GM21447 (cell line): ENCODE results near the gene OLA1.

ENCODE experiments used
- ATAC-seq: cut with Tn5 transposase; IDR thresholded peaks from one replicate; pipeline ENCODE4 v1.9.1; 2021; ENCODE audit not compliant: unreplicated experiment

Gene OLA1

GRCh38 chr2:174122185-174122584, 126.1 kb downstream of the OLA1 start:
- ATAC-seq: no peak

DNA sequence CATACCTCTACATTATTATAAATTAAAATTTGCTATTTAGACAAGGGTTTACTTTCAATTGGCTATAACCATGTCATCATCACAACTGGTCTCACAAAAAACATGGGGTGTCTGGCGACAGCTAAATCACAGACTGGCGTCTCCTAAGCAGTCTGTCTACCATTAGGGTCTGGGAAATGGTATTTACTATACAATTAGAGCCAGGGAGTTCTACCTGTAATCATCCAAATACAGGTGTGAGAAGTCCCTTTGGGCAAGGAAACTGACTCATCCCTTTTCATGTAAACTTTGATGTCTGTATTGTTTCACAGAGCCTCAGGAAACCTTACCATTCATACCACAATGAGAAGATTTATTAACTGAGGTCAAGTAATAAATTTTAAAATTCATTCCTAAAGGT, 126.7 kb downstream of the OLA1 start:
- no peak for ATAC-seq

DNA sequence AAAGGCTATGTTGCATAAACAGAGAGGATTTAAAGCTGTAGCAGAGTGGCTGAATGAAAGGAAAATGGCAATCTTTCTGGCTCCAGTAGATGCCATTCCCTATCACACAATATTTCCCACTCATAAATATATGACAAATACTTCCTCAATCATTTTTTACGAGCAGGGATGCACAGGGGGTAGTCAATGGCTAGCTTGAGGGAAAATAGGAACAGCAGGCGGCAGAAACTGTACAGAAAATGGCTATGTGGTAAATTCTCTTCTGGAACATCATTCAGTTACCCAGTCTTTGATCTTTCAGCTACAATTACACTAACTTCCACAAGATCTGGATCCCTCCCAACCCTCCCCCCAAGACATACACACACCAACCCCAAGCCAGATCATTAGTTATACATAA, 127.2 kb downstream of the OLA1 start:
- ATAC-seq: no peak

DNA sequence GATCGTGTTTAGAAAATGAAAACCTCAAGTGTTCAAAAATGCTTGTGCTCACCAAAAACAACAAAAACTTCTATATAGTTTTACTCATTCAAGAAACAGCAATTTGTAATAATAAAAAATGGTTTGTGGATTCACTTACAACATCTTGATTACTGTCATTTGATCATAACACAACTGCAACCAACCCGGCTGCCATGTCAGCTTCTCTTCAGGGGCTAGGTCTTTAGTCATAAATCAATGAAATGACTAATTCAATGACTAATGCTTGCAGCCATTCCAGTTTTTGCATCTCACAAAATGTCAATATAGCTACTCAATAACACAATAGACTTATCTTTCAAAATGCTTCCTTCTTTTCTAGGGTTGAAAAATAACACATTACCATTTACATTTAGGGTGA, 128.0 kb downstream of the OLA1 start:
- no peak for ATAC-seq

DNA sequence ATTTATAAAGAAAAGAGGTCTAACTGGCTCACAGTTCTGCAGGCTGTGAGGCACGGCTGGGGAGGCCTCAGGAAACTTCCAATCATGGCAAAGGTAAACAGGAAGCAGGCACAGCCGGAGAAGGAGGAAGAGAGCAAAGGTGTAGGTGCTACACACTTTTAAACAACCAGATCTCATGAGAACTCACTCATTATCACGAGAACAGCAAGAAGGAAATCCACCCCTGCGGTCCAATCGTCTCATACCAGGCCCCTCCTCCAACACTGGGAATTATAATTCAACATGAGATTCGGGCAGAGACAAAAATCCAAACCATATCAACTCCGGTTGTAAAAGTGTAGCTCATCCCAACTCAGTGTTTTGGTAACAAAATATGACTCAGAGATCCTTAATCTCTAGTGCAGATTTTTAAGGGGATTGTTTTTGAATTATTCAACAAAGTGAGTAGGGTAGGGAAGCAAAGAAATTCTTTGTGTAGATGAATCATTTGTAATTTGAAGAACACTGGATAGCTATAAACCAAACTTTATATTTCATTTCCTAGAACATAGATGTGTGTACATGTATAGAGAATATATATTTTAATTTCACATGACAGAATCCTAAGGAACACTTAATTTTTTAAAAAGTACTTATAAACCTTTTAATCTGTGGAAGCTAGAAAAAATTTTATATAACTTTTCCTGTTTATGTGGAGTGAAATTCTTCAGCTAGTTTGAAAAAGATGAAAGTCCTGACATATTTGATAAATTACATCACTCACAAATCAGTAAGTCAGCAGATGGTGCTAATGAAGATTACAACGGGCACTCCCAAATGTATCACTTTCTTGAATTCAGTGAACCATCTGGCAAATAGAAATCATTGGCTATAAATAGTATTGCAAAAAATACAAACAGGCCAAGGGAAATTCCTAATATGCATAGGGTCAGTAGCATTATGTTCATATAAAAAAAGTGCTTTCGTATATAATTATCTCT, 130.1 kb downstream of the OLA1 start:
- ATAC-seq: no peak

DNA sequence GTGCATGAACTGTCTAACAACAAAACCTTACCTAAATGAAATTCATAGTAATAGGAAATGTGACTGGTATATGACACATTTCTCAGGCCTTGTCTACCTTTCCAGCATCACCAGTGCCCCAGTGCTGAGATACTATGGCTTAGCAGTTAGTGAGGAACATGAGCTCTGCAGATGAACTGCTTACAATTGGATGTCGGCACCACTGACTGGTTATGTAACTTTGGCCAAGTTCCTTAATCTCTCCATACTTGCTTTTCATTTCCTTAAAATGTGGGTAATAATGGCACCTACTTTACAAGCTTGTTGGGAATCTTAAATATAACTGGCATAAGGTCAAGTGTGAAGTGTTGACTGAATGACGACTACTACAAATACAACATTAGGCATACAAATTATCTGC, 136.3 kb downstream of the OLA1 start:
- ATAC-seq: no peak

- no peak for ATAC-seq
Observed at GRCh38 chr2:174108579-174108978, 139.8 kb downstream of the OLA1 start.

DNA sequence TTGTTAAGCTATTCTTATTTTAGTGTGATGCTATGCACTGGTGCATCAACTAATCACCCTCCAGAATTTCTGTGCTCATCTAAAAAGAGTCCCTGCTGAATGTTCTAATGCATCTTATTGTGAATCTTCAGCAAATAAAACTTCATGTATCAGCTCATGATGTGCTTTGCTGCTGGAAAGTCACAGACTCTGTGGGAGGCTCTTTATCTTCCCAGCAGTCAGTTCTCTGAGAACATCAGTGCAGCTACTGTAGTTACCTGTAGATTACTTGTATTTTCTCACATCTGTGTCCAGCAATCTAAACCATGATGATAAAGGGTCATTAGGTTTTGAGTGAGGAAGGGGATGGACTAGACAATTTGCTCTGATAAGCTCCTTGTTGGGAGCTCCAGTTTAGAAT, 141.6 kb downstream of the OLA1 start:
- ATAC-seq: no peak

DNA sequence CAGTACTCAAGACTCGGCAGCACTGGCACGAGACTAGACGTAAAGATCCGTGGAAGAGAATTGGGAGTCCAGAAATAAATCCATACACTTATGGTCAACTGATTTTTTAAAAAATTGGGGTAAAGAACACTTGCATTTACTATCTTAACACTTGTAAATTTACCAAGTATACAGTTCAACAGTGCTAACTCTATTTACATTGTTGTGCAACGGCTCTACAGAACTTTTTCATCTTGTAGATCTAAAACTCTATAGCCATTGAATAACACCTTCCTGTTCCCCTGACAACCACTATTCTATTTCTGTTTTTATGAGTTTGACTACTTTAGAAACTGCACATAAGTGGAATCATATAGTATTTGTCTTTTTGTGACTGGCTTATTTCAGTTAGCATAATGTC, 153.8 kb downstream of the OLA1 start:
- ATAC-seq: no peak

- no peak for ATAC-seq
Observed at GRCh38 chr2:174090476-174090875, 157.9 kb downstream of the OLA1 start.

GRCh38 chr2:174088706-174089460, 159.4 kb downstream of the OLA1 start:
- no peak for ATAC-seq

DNA sequence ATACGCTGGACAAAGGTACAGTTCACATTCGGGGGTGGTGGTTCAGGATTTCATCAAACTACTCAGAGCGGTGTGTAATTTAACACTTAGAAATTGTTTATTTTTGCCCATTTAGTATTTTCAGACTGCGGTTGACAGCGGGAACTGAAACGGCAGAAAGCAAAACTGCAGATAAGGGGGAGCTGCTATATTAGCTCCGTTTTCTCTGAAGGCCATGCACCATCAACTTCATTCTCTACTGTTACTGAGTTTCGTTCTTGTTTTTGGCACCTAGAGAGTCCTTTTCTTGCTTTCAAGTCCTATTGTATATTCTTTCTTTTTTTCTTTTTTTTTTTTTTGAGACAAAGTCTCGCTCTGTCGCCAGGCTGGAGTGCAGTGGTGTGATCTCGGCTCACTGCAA, 161.6 kb downstream of the OLA1 start:
- ATAC-seq: no peak

GRCh38 chr2:174085781-174086180, 162.6 kb downstream of the OLA1 start:
- no peak for ATAC-seq

GRCh38 chr2:174083843-174084458, 164.4 kb downstream of the OLA1 start:
- ATAC-seq: no peak

DNA sequence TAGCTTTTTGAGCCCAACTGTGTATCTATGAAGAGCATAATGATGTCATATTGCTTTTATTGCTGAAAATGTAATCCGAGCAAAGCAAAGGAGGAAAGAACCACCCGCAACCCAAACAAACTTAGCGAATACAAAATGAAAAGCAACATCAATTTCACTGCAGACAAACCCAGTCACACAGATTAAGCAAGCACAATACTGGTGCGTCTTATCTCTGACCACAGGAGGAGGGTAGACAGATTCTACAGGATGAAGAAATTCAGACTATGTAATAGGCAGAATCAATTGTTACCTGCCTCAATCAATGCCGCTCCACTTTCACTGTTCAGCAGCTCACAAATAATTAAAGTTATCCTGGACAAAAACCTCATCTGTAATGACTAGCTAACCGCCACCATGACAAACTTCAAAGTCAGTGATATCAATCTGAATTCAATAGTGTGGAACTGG, 167.6 kb downstream of the OLA1 start:
- ATAC-seq: no peak

DNA sequence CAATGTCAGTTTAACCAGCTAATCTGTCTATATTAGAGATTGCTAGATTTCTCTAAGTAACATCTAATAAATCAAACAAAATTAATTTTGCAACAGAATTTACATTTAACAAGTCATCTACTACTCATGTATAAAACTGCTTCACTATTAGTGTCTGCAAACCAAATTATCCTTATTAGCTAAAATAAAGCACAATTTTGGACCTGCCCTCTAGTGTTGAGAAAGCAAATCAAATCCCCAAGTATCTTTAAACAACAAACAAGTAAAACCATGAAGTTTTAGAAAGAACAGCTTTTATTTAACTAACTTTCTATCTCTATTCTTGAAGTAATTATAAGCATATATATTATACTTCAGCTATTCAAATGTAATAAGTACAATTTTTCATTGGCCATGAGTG, 170.1 kb downstream of the OLA1 start:
- ATAC-seq: no peak

DNA sequence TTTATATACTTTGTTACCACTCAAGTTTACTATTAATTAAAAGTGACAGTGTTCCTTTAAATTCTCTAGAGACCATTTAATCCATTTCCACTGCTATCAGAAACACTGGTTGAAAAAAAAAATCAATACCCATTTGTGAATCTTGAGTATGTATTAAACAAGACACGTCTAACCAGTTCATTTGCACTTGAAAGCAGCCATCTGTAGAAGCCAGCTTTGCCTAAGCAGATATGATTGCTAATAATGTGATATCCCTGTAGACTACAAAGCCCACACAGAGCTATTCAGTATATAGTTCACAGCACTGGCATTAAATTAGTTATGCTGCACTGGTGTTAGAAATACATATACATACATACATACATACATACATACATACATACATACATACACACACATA, 171.4 kb downstream of the OLA1 start:
- ATAC-seq: no peak

DNA sequence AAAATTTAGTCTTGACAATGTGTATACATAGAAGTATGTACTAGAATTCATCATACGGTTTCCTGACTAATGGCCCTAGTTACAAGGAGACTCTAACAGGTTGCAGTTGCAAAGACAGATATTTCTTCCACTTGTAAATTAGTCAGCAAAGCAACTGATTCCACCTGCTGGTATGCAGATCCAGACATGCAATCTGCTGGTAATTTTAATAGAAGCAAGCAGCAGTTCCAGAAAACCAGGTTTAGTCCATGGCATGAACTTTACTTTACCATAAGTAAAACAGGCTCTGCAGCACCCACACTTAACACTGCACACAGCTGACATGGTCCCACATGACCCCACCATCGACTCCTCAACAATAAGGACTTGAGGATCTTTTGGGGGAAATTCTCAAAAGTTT, 172.3 kb downstream of the OLA1 start:
- ATAC-seq: no peak

GRCh38 chr2:174074831-174075230, 173.5 kb downstream of the OLA1 start:
- no peak for ATAC-seq

GRCh38 chr2:174072857-174073256, 175.5 kb downstream of the OLA1 start:
- no peak for ATAC-seq

DNA sequence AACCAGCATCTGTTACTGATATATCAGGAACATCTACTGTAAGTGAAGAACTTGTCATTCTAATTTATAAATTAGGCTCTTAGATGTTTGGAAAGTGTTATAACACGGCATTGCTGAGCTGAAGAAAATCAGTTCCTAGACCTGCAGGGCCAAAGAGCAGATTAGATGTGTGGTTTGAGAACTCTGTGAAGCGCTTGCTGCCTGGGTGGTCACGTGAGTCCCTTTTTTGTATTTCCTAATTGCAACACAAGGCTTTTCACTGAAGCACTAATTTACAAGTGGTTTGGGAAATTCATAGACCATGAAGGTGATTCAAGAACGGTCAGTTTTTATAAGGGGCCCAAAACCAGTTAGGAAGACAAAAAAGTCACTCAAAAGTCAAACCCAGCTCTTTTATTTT, 176.3 kb downstream of the OLA1 start:
- peak; percentile 63 for ATAC-seq

- no peak for ATAC-seq
Observed at GRCh38 chr2:174071321-174071720, 177.0 kb downstream of the OLA1 start.
